ENCODE measurements around the gene MIF. TPM values are rescaled to one million over a fixed set of nuclear protein-coding genes. Genes with fewer than 3 reads are reported as not detected.

The MIF gene
- total and polyA plus RNA-seq, 2 donors from 2014 or later, result 505 to 1,211 TPM

- Histone ChIP-seq H3K9ac (ENCODE audit: low read length in 3 of 3) (no peak overlapping the region), H3K4me3 (ENCODE audit: low read length in 3 of 3) (no peak overlapping the region), H3K27ac (ENCODE audit: low read depth in 2 of 2, low read length in 2 of 2) (no peak overlapping the region), H3K27me3 (ENCODE audit: control insufficient read depth, insufficient read depth, low read length) (no peaks in the 10 kb centered on the region), H3K9me3 (ENCODE audit: control insufficient read depth in 2 of 3, insufficient read depth in 1 of 3, low read length in 3 of 3) (no peaks in the 10 kb centered on the region), H3K36me3 (ENCODE audit: control insufficient read depth in 2 of 3, insufficient read depth in 3 of 3, low read length in 3 of 3) (no peaks in the 10 kb centered on the region), H3K4me1 (ENCODE audit: control insufficient read depth in 2 of 3, insufficient read depth in 2 of 3, low read depth in 1 of 3, low read length in 3 of 3) (peaks cover 0 to 27% (median 0%) of the 10 kb centered on the region in 3 donors)
- DNase-seq, result peak in 1 of 5 donors; percentile 66
- no peak for FAIRE-seq
- TF ChIP-seq CTCF (IDR thresholded peaks at IDR 0.05; ENCODE audit: borderline replicate concordance, extremely low read depth, insufficient read depth), result no peak
- intact Hi-C loops (cut with DNase I), result loop anchor here (10.0 kb wide), 1 partner anchor 71 kb away; the partner anchor contains the start of gene MMP11
These were observed 48.7 kb upstream of the MIF start for GRCh38 chr22:23845265-23846080.

GRCh38 chr22:23846081-23846469, 48.1 kb upstream of the MIF start:
- Histone ChIP-seq H3K27ac (ENCODE audit: low read depth in 2 of 2, low read length in 2 of 2) (no peak overlapping the region), H3K4me3 (ENCODE audit: low read length in 3 of 3) (no peak overlapping the region), H3K9me3 (ENCODE audit: control insufficient read depth in 2 of 3, insufficient read depth in 1 of 3, low read length in 3 of 3) (no peaks in the 10 kb centered on the region), H3K4me1 (ENCODE audit: control insufficient read depth in 2 of 3, insufficient read depth in 2 of 3, low read depth in 1 of 3, low read length in 3 of 3) (peaks cover 0 to 27% (median 0%) of the 10 kb centered on the region in 3 donors), H3K36me3 (ENCODE audit: control insufficient read depth in 2 of 3, insufficient read depth in 3 of 3, low read length in 3 of 3) (no peaks in the 10 kb centered on the region), H3K27me3 (ENCODE audit: control insufficient read depth, insufficient read depth, low read length) (no peaks in the 10 kb centered on the region), H3K9ac (ENCODE audit: low read length in 3 of 3) (no peak overlapping the region)
- DNase-seq, result no peak
- no peak for TF ChIP-seq CTCF (IDR thresholded peaks at IDR 0.05; ENCODE audit: borderline replicate concordance, extremely low read depth, insufficient read depth)
- FAIRE-seq, result no peak
- intact Hi-C loops (cut with DNase I), result loop anchor here (10.0 kb wide), 1 partner anchor 71 kb away; the partner anchor contains the start of gene MMP11

- Histone ChIP-seq H3K27ac (ENCODE audit: low read depth in 2 of 2, low read length in 2 of 2) (no peak overlapping the region), H3K4me1 (ENCODE audit: control insufficient read depth in 2 of 3, insufficient read depth in 2 of 3, low read depth in 1 of 3, low read length in 3 of 3) (peaks cover 0 to 27% (median 0%) of the 10 kb centered on the region in 3 donors), H3K4me3 (ENCODE audit: low read length in 3 of 3) (no peak overlapping the region), H3K9ac (ENCODE audit: low read length in 3 of 3) (no peak overlapping the region), H3K27me3 (ENCODE audit: control insufficient read depth, insufficient read depth, low read length) (no peaks in the 10 kb centered on the region), H3K9me3 (ENCODE audit: control insufficient read depth in 2 of 3, insufficient read depth in 1 of 3, low read length in 3 of 3) (no peaks in the 10 kb centered on the region), H3K36me3 (ENCODE audit: control insufficient read depth in 2 of 3, insufficient read depth in 3 of 3, low read length in 3 of 3) (no peaks in the 10 kb centered on the region)
- no peak for TF ChIP-seq CTCF (IDR thresholded peaks at IDR 0.05; ENCODE audit: borderline replicate concordance, extremely low read depth, insufficient read depth)
- intact Hi-C loops (cut with DNase I), result loop anchor here (10.0 kb wide), 1 partner anchor 73 kb away; the partner anchor contains the start of gene MMP11
- FAIRE-seq, result no peak
- DNase-seq, result peak in 1 of 5 donors; percentile 62
These were observed 46.8 kb upstream of the MIF start for GRCh38 chr22:23847310-23847920.
